A549 (cell line): ENCODE results near the gene TMEM182.

Experiments
- CHD4 ChIP-seq: fragments of 200-600 bp; sonication (generic); IDR thresholded peaks from 2 replicates; pipeline ENCODE4 v1.6.1; 2016; ENCODE audit warnings: antibody characterized with exemption, mild to moderate bottlenecking, borderline replicate concordance
- CTCF ChIP-seq: fragments of >200 bp; sonication (Bioruptor Twin); formaldehyde crosslinking; IDR thresholded peaks from 3 replicates; pipeline ENCODE4 v1.5.1; 2016
- EP300 ChIP-seq, 2 experiments: fragments of >200 bp; sonication (Bioruptor Twin); formaldehyde crosslinking; IDR thresholded peaks; 2 replicates in 1 of 2; 3 replicates in 1 of 2; pipeline ENCODE4 v1.6.1; 2016 to 2017
- GATA3 ChIP-seq: IDR thresholded peaks from 2 replicates; pipeline ENCODE4 v1.6.1; 2012; ENCODE audit warnings: borderline replicate concordance
- HOXB5 ChIP-seq: fragments of 250-450 bp; sonication (Bioruptor Pico); IDR thresholded peaks from 2 replicates; pipeline ENCODE4 v1.5.0; 2020; ENCODE audit warnings: mild to moderate bottlenecking, moderate library complexity
- JUNB ChIP-seq: fragments of >200 bp; sonication (Bioruptor Twin); formaldehyde crosslinking; IDR thresholded peaks from 2 replicates; pipeline ENCODE4 v1.6.1; 2016
- KDM5A ChIP-seq: fragments of 200-600 bp; sonication (generic); IDR thresholded peaks from 2 replicates; pipeline ENCODE4 v1.6.1; 2016; ENCODE audit warnings: antibody characterized with exemption, mild to moderate bottlenecking
- MYC ChIP-seq: IDR thresholded peaks from 2 replicates; pipeline ENCODE4 v1.6.1; 2012; ENCODE audit warnings: mild to moderate bottlenecking, inconsistent platforms, low read length, improper control_type of control experiment, borderline replicate concordance
- POLR2A ChIP-seq: IDR thresholded peaks from 2 replicates; pipeline ENCODE4 v1.6.1; 2012; ENCODE audit warnings: mild to moderate bottlenecking, low read length
- RAD21 ChIP-seq, 2 experiments: fragments of >200 bp in 1 of 2; sonication (Bioruptor Twin) in 1 of 2; formaldehyde crosslinking in 1 of 2; IDR thresholded peaks in 1 of 2; conservative IDR thresholded peaks in 1 of 2; 2 replicates in 1 of 2; 3 replicates in 1 of 2; pipeline ENCODE4 v1.6.1; 2012 to 2018; ENCODE audit warnings: inconsistent platforms in 1 of 2
- REST ChIP-seq: fragments of 200-600 bp; sonication (generic); IDR thresholded peaks from 2 replicates; pipeline ENCODE4 v1.6.1; 2016; ENCODE audit warnings: antibody characterized with exemption, mild to moderate bottlenecking, moderate library complexity
- USF2 ChIP-seq: fragments of 450-650 bp; IDR thresholded peaks from 2 replicates; pipeline ENCODE4 v1.6.1; 2014; ENCODE audit warnings: antibody characterized with exemption
- ZC3H11A ChIP-seq: fragments of 450-650 bp; IDR thresholded peaks from 2 replicates; pipeline ENCODE4 v1.6.1; 2014; ENCODE audit warnings: antibody characterized with exemption, mild to moderate bottlenecking
- ZSCAN20 ChIP-seq: fragments of 250-450 bp; sonication (Bioruptor Pico); IDR thresholded peaks from 2 replicates; pipeline ENCODE4 v1.8.0; 2022; ENCODE audit warnings: mild to moderate bottlenecking, moderate library complexity

GRCh38 chr2:102768253-102768652 lies 6.4 kb downstream of the TMEM182 start:
- TF ChIP-seq CTCF (no peak), RAD21 (conservative IDR thresholded peaks at IDR 0.05 in 1 of 2, IDR thresholded peaks at IDR 0.05 in 1 of 2) (no peak), KDM5A (no peak), EP300 (IDR thresholded peaks at IDR 0.05) (no peak), ZSCAN20 (CRISPR knock-in tag) (no peak), MYC (no peak), USF2 (no peak), CHD4 (no peak), POLR2A (no peak), GATA3 (no peak), HOXB5 (CRISPR knock-in tag) (no peak), ZC3H11A (no peak), JUNB (no peak), REST (no peak)
